Smooth muscle cell (in vitro differentiated cells): Measurements from ENCODE around the gene PRR15L. TPM values are rescaled to one million over a fixed set of nuclear protein-coding genes. Genes with fewer than 3 reads are reported as not detected.

ENCODE experiments used
- DNase-seq: peaks from one replicate; lab custom pipeline; 2025; ENCODE audit not compliant: unreplicated experiment; lab: John Stamatoyannopoulos, UW
- H2AFZ ChIP-seq: fragments of 200-600 bp; sonication (generic); 2 replicates; pipeline ENCODE4 v1.6.0; 2016; ENCODE audit warnings: antibody characterized with exemption, low read depth, mild to moderate bottlenecking
- H3F3A ChIP-seq: fragments of 200-600 bp; sonication (generic); 2 replicates; pipeline ENCODE4 v1.6.0; 2017; ENCODE audit warnings: antibody characterized with exemption, low read depth
- H3K27ac ChIP-seq: fragments of 200-600 bp; sonication (generic); 2 replicates; pipeline ENCODE4 v1.5.1; 2016; ENCODE audit warnings: low read depth, mild to moderate bottlenecking
- H3K27me3 ChIP-seq: fragments of 200-600 bp; sonication (generic); 2 replicates; pipeline ENCODE4 v1.6.1; 2016; ENCODE audit warnings: low read depth, mild to moderate bottlenecking
- H3K36me3 ChIP-seq: fragments of 200-600 bp; sonication (generic); 2 replicates; pipeline ENCODE4 v1.5.1; 2016; ENCODE audit warnings: low read depth
- H3K4me1 ChIP-seq: fragments of 200-600 bp; sonication (generic); 2 replicates; pipeline ENCODE4 v1.5.1; 2016; ENCODE audit warnings: low read depth
- H3K4me2 ChIP-seq: fragments of 200-600 bp; sonication (generic); 2 replicates; pipeline ENCODE4 v1.6.0; 2016; ENCODE audit warnings: mild to moderate bottlenecking
- H3K4me3 ChIP-seq: fragments of 200-600 bp; sonication (generic); 2 replicates; pipeline ENCODE4 v1.5.1; 2016; ENCODE audit warnings: mild to moderate bottlenecking
- H3K79me2 ChIP-seq: fragments of 200-600 bp; sonication (generic); 2 replicates; pipeline ENCODE4 v1.6.0; 2016; ENCODE audit warnings: low read depth, mild to moderate bottlenecking
- H3K9ac ChIP-seq: fragments of 200-600 bp; sonication (generic); 2 replicates; pipeline ENCODE4 v1.6.0; 2016; ENCODE audit warnings: low read depth
- H3K9me3 ChIP-seq: fragments of 200-600 bp; sonication (generic); replicated peaks from 2 replicates; pipeline ENCODE4 v1.5.1; 2016; ENCODE audit warnings: low read depth
- H4K20me1 ChIP-seq: fragments of 200-600 bp; sonication (generic); 2 replicates; pipeline ENCODE4 v1.6.0; 2016; ENCODE audit warnings: low read depth
- CTCF ChIP-seq: fragments of 200-600 bp; sonication (generic); IDR thresholded peaks from 2 replicates; pipeline ENCODE4 v1.5.1; 2017; ENCODE audit warnings: borderline replicate concordance, mild to moderate bottlenecking, antibody characterized with exemption; ENCODE audit not compliant: insufficient read depth, poor library complexity, severe bottlenecking
- WGBS: methylation state at CpG from one replicate; pipeline ENCODE4 v1.1.7; 2016; ENCODE audit warnings: low lambda C conversion rate; 5-methylcytosine and 5-hydroxymethylcytosine counted together
- polyA plus RNA-seq: library from polyadenylated mRNA; unstranded; fragments of >200 nt; fragmentation: Nextera tagmentation; extraction: Ambion mirVana; gene quantifications from 2 replicates; pipeline ENCODE4 v1.2.1, GENCODE V29; 2016
- total RNA-seq: library from RNA; depleted of rRNA; stranded (reverse); fragments of >200 nt; gene quantifications from 2 replicates; pipeline ENCODE4 v1.2.3, GENCODE V29; 2014

PRR15L gene
- total RNA-seq (not detected in 2 replicates), polyA plus RNA-seq (0.15 TPM in 1 of 2 replicates, not detected in the other)

DNA sequence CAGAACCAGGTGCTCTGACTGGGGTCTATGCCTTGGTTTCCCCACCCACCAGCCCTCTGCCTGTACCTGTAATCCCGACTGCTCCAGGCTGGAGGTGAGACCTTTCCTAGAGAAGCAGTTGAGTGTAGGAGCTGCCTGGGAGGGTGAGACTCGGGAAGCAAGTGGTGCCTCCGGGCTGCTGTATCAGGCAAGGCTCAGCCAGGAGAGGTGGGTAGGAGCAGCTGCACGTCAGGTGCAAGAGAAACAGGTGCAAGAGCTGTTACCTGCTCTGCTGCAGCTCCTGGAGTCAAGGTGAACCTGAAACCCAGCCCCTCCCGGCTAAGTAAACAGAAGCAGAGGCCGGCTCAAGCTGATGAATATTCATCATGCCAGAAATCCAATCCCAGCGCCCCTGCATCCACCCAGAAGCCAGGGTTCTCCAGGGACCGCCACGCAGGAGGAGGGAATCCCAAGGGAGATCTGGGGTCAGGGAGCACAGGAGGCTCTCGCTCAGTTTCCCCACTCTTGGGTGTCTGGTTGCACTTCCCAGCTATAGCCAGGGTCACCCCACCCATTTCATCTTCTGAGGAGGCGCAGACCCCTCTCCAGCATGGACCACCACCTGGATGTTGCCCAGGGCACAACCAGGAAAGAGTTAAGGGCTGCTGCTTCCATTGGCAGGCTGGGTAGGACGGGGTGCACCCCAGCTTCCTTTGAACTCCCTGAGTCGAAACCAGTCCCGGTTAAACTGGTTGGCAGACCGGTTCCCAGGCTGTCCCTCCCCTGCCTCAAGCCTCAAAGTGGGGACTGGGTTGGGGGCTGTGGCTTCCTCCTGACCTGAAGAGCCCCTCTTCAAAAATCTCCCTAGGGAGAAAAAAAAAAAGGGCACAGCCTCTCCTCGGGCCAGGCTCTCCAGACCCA is at the start of gene PRR15L:
TSS of gene PRR15L (minus strand) at position 293 of the 900 bp plus-strand sequence. CDS start 4,649 bp downstream, outside the sequence.
- H3K9me3 ChIP-seq = no peaks in the 10 kb centered on the region
- no peak for DNase-seq
- peak within 1 kb of the TSS; percentile 45 for H3K4me3 ChIP-seq

DNA sequence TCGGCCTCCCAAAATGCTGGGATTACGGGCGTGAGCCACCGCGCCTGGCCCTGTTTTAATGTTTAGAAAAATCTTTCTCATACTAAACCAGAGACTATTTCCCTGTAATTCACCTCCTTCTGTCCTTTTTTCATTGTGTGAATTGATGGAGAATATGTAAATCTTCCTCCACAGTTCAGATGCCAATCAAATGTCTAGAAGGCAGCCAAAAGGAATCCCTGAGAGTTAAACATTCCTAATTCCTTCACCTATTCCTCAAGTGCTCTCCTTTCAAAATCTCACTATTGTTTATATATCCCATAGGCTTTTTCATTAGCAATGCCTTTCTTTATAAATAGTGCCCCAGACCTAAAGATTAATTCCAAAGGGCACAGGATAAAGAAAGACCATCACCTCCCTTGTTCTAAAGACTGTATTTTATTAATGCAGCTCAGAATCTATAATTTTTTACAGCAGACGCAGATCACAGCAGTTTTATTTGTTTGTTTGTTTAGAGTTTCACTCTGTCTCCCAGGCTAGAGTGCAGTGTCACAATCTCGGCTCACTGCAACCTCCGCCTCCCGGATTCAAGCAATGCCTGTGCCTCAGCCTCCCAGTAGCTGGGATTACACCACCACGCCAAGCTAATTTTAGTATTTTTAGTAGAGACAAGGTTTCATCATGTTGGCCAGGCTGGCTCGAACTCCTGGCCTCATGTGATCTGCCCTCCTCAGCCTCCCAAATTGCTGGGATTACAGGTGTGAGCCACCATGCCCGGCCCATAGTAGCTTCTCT is 49.4 kb upstream of the PRR15L start:
- H3K9me3 ChIP-seq = no peaks in the 10 kb centered on the region
- peak overlapping the region; percentile 98 for H3K27ac ChIP-seq
- no peak overlapping the region for H2AFZ ChIP-seq
- H3K27me3 ChIP-seq = no peaks in the 10 kb centered on the region
- no peak for TF ChIP-seq CTCF
- H3K36me3 ChIP-seq = no peaks in the 10 kb centered on the region
- H4K20me1 ChIP-seq = no peaks in the 10 kb centered on the region
- H3F3A ChIP-seq = peaks cover 47% of the 10 kb centered on the region
- no peaks in the 10 kb centered on the region for H3K79me2 ChIP-seq
- H3K9ac ChIP-seq = no peak overlapping the region
- no peak for DNase-seq
- H3K4me2 ChIP-seq = no peak overlapping the region
- H3K4me1 ChIP-seq = peaks cover 59% of the 10 kb centered on the region
- WGBS = 58% methylated on average over 12 of the region's 12 CpGs
- no peak overlapping the region for H3K4me3 ChIP-seq

More for the DNA sequence above, at the start of gene PRR15L:
- Histone ChIP-seq H3K27me3 (no peaks in the 10 kb centered on the region), H2AFZ (no peak within 1 kb of the TSS), H3K36me3 (no peaks in the 10 kb centered on the region), H3K79me2 (no peaks in the 10 kb centered on the region), H4K20me1 (no peaks in the 10 kb centered on the region), H3K9ac (no peak within 1 kb of the TSS), H3K27ac (no peak within 1 kb of the TSS), H3F3A (no peaks in the 10 kb centered on the region), H3K4me1 (peaks cover 12% of the 10 kb centered on the region), H3K4me2 (no peak within 1 kb of the TSS)
- TF ChIP-seq CTCF = no peak
- WGBS = 50% methylated on average over 16 of the region's 16 CpGs

DNA sequence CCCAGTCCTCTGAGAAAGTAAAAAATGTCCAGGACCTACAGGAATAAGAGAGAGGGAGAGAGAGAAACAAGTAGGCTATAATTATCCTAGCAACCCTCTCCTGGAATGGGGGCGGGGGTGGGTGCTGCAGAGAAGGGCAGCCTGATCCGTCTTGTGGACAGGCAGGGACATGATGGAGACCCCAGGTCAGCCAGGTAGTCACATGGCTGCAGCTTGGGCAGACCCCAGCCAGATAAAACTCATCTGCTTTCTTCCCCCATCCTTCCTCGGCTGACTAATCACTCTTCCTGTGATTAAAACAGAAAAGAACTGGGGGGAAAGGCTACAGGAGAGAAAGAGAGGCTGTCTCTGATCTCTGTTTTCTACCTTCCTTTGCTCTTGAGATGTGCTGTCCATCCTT is 47.3 kb upstream of the PRR15L start:
- Histone ChIP-seq H3K27me3 (no peaks in the 10 kb centered on the region), H4K20me1 (no peaks in the 10 kb centered on the region), H3K9me3 (no peaks in the 10 kb centered on the region), H3K4me2 (peak overlapping the region; percentile 81), H3F3A (peaks cover 54% of the 10 kb centered on the region), H3K27ac (peak overlapping the region; percentile 98), H2AFZ (no peak overlapping the region), H3K4me1 (peaks cover 59% of the 10 kb centered on the region), H3K79me2 (no peaks in the 10 kb centered on the region), H3K36me3 (no peaks in the 10 kb centered on the region), H3K4me3 (no peak overlapping the region), H3K9ac (no peak overlapping the region)
- no peak for TF ChIP-seq CTCF
- WGBS = 9% methylated on average over 3 of the region's 3 CpGs
- no peak for DNase-seq
